WI38 (cell line): Measurements from ENCODE around the gene LSS.

Experiments
- H3K4me3 ChIP-seq: 2 replicates; pipeline ENCODE4 v1.5.1; 2011; ENCODE audit warnings: low read depth, mild to moderate bottlenecking, control low read depth, low read length
- CTCF ChIP-seq: IDR thresholded peaks from 2 replicates; pipeline ENCODE4 v1.5.1; 2012; ENCODE audit warnings: low read depth, mild to moderate bottlenecking, control low read depth, low read length

Gene LSS

GRCh38 chr21:46157987-46158451 lies 70.6 kb downstream of the LSS start:
- no peak overlapping the region for H3K4me3 ChIP-seq
- TF ChIP-seq CTCF: no peak

GRCh38 chr21:46157396-46157986 lies 71.1 kb downstream of the LSS start:
- TF ChIP-seq CTCF: no peak
- H3K4me3 ChIP-seq: no peak overlapping the region

DNA sequence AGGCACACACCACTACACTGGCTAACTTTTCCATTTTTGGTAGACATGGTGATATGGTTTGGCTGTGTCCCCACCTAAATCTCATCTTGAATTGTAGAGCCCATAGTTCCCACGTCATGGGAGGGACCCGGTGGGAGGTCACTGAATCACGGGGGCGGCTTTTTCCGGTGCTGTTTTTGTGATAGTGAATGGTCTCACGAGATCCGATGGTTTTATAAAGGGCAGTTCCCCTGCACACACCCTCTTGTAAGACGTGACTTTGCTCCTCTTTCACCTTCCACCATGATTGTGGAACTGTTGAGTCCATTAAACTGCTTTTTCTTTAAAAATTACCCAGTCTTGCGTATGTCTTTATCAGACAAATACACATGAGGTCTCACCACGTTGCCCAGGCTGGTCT lies 71.9 kb downstream of the LSS start:
- no peak overlapping the region for H3K4me3 ChIP-seq
- no peak for TF ChIP-seq CTCF

DNA sequence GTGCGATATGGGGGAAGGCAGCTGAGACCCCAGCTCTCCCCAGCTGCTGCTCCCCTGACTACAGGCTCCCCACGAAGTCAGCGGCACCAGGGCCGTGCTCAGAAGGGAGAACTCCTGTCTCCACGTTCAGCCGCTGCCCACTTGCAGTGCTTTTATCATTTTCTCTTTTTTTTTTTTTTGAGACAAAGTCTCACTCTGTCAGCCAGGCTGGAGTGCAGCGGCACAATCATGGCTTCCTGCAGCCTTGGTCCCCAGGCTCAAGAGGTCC lies 72.3 kb downstream of the LSS start:
- no peak for TF ChIP-seq CTCF
- no peak overlapping the region for H3K4me3 ChIP-seq

- no peak within 1 kb of the TSS for H3K4me3 ChIP-seq
- TF ChIP-seq CTCF: no peak
Observed at GRCh38 chr21:46155514-46156377, 72.8 kb downstream of the LSS start, which contains the start of gene FTCD. Gene FTCD (minus strand): TSS chr21:46155579. CDS start chr21:46155523, 56 bp downstream.

DNA sequence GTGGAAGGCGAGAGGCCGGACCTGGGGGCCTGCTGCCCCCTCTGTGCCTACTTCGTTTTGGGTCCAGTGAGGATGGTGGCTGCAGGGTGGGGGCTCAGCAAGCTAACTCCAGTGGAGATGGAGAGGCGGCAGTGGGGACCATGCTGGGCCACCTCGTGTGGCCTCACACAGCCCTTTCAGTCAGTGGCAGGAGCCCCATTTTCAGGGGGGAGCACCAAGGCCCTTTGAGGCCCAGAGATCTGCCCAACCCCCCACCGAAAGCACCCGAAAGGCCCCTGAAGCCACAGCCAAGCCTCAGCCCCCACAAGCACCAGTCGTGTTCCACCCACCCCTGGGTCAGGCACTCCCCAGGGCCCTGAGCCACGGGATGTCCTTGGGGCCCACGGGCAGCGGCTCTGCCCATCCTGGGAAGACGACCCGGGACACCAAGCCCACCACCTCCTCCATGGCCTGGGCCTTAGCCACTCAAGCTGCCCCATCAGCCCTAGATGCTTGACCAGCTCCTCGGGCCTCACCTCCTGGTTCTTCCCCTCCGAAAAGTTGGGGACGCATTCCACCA lies 73.5 kb downstream of the LSS start:
- no peak for TF ChIP-seq CTCF
- no peak overlapping the region for H3K4me3 ChIP-seq
